B cell (primary cell): ENCODE results near the gene PPP3R1. TPM values are rescaled to one million over a fixed set of nuclear protein-coding genes. Genes with fewer than 3 reads are reported as not detected.

Experiments
- ATAC-seq: fragments of 200-7000 bp; cut with Tn5 transposase; one replicate; pipeline ENCODE4 v1.10.0; 2021; ENCODE audit warnings: low read depth, mild to moderate bottlenecking, moderate number of reproducible peaks, moderate library complexity
- CTCF ChIA-PET: fragments of 350-600 bp; sonication (Branson Sonifier 250); formaldehyde crosslinking; loops from one replicate; lab custom pipeline; 2021; ENCODE audit warnings: antibody characterized with exemption, inconsistent platforms; lab: Charles Lee
- POLR2A ChIA-PET: fragments of 350-600 bp; sonication (Branson Sonifier 250); formaldehyde crosslinking; loops from one replicate; lab custom pipeline; 2021; ENCODE audit warnings: antibody characterized with exemption; lab: Charles Lee
- DNase-seq: peaks from one replicate; pipeline ENCODE4 v3.0.0; 2013
- H2AFZ ChIP-seq: 2 replicates; pipeline ENCODE4 v1.6.1; 2012; ENCODE audit warnings: mild to moderate bottlenecking, low read depth, low read length; ENCODE audit not compliant: insufficient read depth, poor library complexity, severe bottlenecking
- H3K27ac ChIP-seq, 2 donors: 1 replicate in 1 of 2; 2 replicates in 1 of 2; pipeline ENCODE4 v1.5.1; 2012 to 2013; ENCODE audit warnings: low read length in 2 of 2, mild to moderate bottlenecking in 2 of 2, moderate library complexity in 1 of 2
- H3K27me3 ChIP-seq, 4 experiments: fragments of 200-600 bp in 1 of 4; sonication (generic) in 1 of 4; replicated peaks in 1 of 4; 1 replicate in 2 of 4; 2 replicates in 2 of 4; pipeline versions ENCODE4 v1.6.1 to v1.7.0; 2013 to 2016; ENCODE audit warnings: low read length in 3 of 4, mild to moderate bottlenecking in 2 of 4, mixed read lengths in 1 of 4, moderate library complexity in 1 of 4; ENCODE audit not compliant: insufficient read depth in 4 of 4, control insufficient read depth in 3 of 4; ENCODE audit errors: control extremely low read depth in 1 of 4
- H3K36me3 ChIP-seq, 2 experiments: replicated peaks in 1 of 2; 1 replicate in 1 of 2; 2 replicates in 1 of 2; pipeline versions ENCODE4 v1.6.1 to v1.7.1; 2013; ENCODE audit warnings: low read length in 1 of 2; ENCODE audit not compliant: insufficient read depth in 2 of 2, control insufficient read depth in 1 of 2; ENCODE audit errors: control extremely low read depth in 1 of 2, extremely low read depth in 1 of 2
- H3K4me1 ChIP-seq, 2 donors: fragments of 200-600 bp in 1 of 2; sonication (generic) in 1 of 2; 1 replicate in 1 of 2; 2 replicates in 1 of 2; pipeline versions ENCODE4 v1.5.1 to v1.6.1; 2013 to 2017; ENCODE audit warnings: low read length in 2 of 2; ENCODE audit not compliant: control insufficient read depth in 2 of 2, insufficient read depth in 2 of 2
- H3K4me2 ChIP-seq: replicated peaks from 2 replicates; pipeline ENCODE3; 2012; ENCODE audit warnings: mild to moderate bottlenecking, low read depth, low read length; ENCODE audit not compliant: poor library complexity, severe bottlenecking
- H3K4me3 ChIP-seq, 5 experiments: fragments of 200-600 bp in 1 of 5; sonication (generic) in 1 of 5; 1 replicate in 3 of 5; 2 replicates in 2 of 5; pipeline versions ENCODE4 v1.5.1 to v1.7.0; 2011 to 2016; ENCODE audit warnings: low read length in 4 of 5, mild to moderate bottlenecking in 4 of 5, low read depth in 2 of 5, control low read depth in 1 of 5, moderate library complexity in 1 of 5; ENCODE audit not compliant: insufficient read depth in 1 of 5; ENCODE audit errors: control extremely low read depth in 1 of 5, extremely low read depth in 1 of 5
- H3K79me2 ChIP-seq: fragments of 200-600 bp; sonication (generic); one replicate; pipeline ENCODE4 v1.6.0; 2016; ENCODE audit warnings: low read length; ENCODE audit not compliant: control insufficient read depth, insufficient read depth
- H3K9ac ChIP-seq: fragments of 200-600 bp; sonication (generic); 2 replicates; pipeline ENCODE4 v1.6.1; 2017; ENCODE audit warnings: mild to moderate bottlenecking, low read length, moderate library complexity
- H3K9me3 ChIP-seq, 3 donors: one replicate each; pipeline versions ENCODE4 v1.6.1 to v1.7.1; 2013; ENCODE audit warnings: low read length in 2 of 3; ENCODE audit not compliant: control insufficient read depth in 2 of 3, insufficient read depth in 1 of 3; ENCODE audit errors: control extremely low read depth in 1 of 3
- H4K20me1 ChIP-seq: 2 replicates; pipeline ENCODE4 v1.6.0; 2012; ENCODE audit warnings: mild to moderate bottlenecking, low read length; ENCODE audit not compliant: insufficient read depth, control insufficient read depth, poor library complexity, severe bottlenecking
- H3K27ac Mint-ChIP-seq: one replicate; pipeline ENCODE4 v1.8.0; 2021; ENCODE audit warnings: mixed read lengths
- H3K27me3 Mint-ChIP-seq: one replicate; pipeline ENCODE4 v1.8.0; 2021; ENCODE audit warnings: mixed read lengths
- H3K4me1 Mint-ChIP-seq: one replicate; pipeline ENCODE4 v1.8.0; 2021; ENCODE audit warnings: mixed read lengths
- H3K4me3 Mint-ChIP-seq: one replicate; pipeline ENCODE4 v1.8.0; 2021; ENCODE audit warnings: mixed read lengths
- H3K9me3 Mint-ChIP-seq: one replicate; pipeline ENCODE4 v1.8.0; 2022; ENCODE audit warnings: mixed read lengths; ENCODE audit not compliant: insufficient read depth
- CTCF ChIP-seq: fragments of 200-600 bp; IDR thresholded peaks from one replicate; pipeline ENCODE4 v1.8.0; 2022; ENCODE audit warnings: antibody characterized with exemption, mild to moderate bottlenecking
- EZH2 ChIP-seq: IDR thresholded peaks from 2 replicates; pipeline ENCODE4 v1.6.1; 2012; ENCODE audit warnings: borderline replicate concordance, low read depth, mild to moderate bottlenecking, moderate library complexity, low read length; ENCODE audit not compliant: insufficient read depth, poor library complexity, severe bottlenecking
- WGBS: methylation state at CpG from one replicate; pipeline ENCODE4 v1.1.5; 2013; ENCODE audit warnings: missing lambda C conversion rate; ENCODE audit not compliant: insufficient coverage; 5-methylcytosine and 5-hydroxymethylcytosine counted together
- intact Hi-C: fragments of 100-400 bp; cut with micrococcal nuclease; formaldehyde crosslinking; loops from one replicate; pipeline ENCODE4 v1.10.0; 2022
- polyA plus RNA-seq: library from polyadenylated mRNA; depleted of rRNA; stranded (reverse); fragments of >200 nt; gene quantifications from 2 replicates; pipeline ENCODE4 v1.2.3, GENCODE V29; 2012
- total RNA-seq, 2 donors: library from RNA; stranded (reverse); fragments of 120-200 nt in 1 of 2; gene quantifications; 1 replicate in 1 of 2; 2 replicates in 1 of 2; pipeline versions ENCODE4 v1.2.3 to v1.2.4, GENCODE V29; 2013 to 2022

PPP3R1 gene
- total and polyA plus RNA-seq, 2 donors (not counting 1 experiment from before 2014, with no cell fraction given) = 17.9 to 55.6 TPM

GRCh38 chr2:68241732-68242131 is 10.6 kb downstream of the PPP3R1 start:
- CTCF ChIA-PET = interaction anchor here (0.8 kb wide), 1 partner anchor 45 kb away, joined by 3 read pairs; no protein-coding TSS in a partner anchor
- TF ChIP-seq EZH2 = no peak
- TF ChIP-seq CTCF = no peak
- Histone ChIP-seq H4K20me1 (peaks cover 98% of the 10 kb centered on the region), H3K4me3 (no peak overlapping the region), H2AFZ (no peak overlapping the region), H3K9me3 (no peaks in the 10 kb centered on the region), H3K27me3 (no peaks in the 10 kb centered on the region), H3K4me1 (peaks cover 52 to 78% of the 10 kb centered on the region in 2 donors), H3K27ac (no peak overlapping the region), H3K4me2 (no peak overlapping the region), H3K79me2 (peaks cover 100% of the 10 kb centered on the region), H3K36me3 (peaks cover 0 to 5% of the 10 kb centered on the region in 2 experiments), H3K9ac (no peak overlapping the region)
- Mint-ChIP-seq H3K4me3 (no peak overlapping the region), H3K27ac (no peak overlapping the region), H3K27me3 (no peaks in the 10 kb centered on the region), H3K9me3 (no peaks in the 10 kb centered on the region), H3K4me1 (peaks cover 53% of the 10 kb centered on the region)
- DNase-seq (no peak), ATAC-seq (no peak)
- no CpG with 5 or more reads among the region's 2 CpGs for WGBS
- POLR2A ChIA-PET = no interaction called here
- intact Hi-C loops = no loop called here

- H3K4me3 Mint-ChIP-seq = peak overlapping the region; percentile 17
- intact Hi-C loops = no loop called here
- ATAC-seq (no peak), DNase-seq (no peak)
- no peaks in the 10 kb centered on the region for H3K27me3 Mint-ChIP-seq
- no peaks in the 10 kb centered on the region for H3K27me3 ChIP-seq
- no peak overlapping the region for H3K27ac Mint-ChIP-seq
- peaks cover 49 to 79% of the 10 kb centered on the region in 2 donors for H3K4me1 ChIP-seq
- CTCF ChIA-PET = no interaction called here
- no peak overlapping the region for H2AFZ ChIP-seq
- H3K4me1 Mint-ChIP-seq = peaks cover 65% of the 10 kb centered on the region
- no peak overlapping the region for H3K9ac ChIP-seq
- H3K4me2 ChIP-seq = peak overlapping the region; percentile 4
- POLR2A ChIA-PET = no interaction called here
- no peak overlapping the region for H3K4me3 ChIP-seq
- peaks cover 100% of the 10 kb centered on the region for H3K79me2 ChIP-seq
- H3K9me3 Mint-ChIP-seq = no peaks in the 10 kb centered on the region
- H3K9me3 ChIP-seq = no peaks in the 10 kb centered on the region
- H4K20me1 ChIP-seq = peaks cover 96% of the 10 kb centered on the region
- 73% methylated on average over 1 of the region's 4 CpGs for WGBS
- no peak for TF ChIP-seq EZH2
- TF ChIP-seq CTCF = no peak
- H3K27ac ChIP-seq = peak overlapping the region in 1 of 2 donors; percentile 12
- H3K36me3 ChIP-seq = peaks cover 0 to 7% of the 10 kb centered on the region in 2 experiments
Observed at GRCh38 chr2:68240446-68240845, 11.9 kb downstream of the PPP3R1 start.
